ES-I3 (cell line): ENCODE data around the gene PWWP2A.
"Not testable (repeated sequence)": the region's sequence is repeated elsewhere in the genome, so short reads cannot be mapped to it uniquely, and the experiment has no call there.

ENCODE experiments used
- H3K36me3 ChIP-seq: 2 replicates; pipeline ENCODE4 v1.6.1; 2013; ENCODE audit warnings: mild to moderate bottlenecking, low read length, control low read depth, moderate library complexity; ENCODE audit not compliant: insufficient read depth
- H3K4me1 ChIP-seq: 2 replicates; pipeline ENCODE4 v1.6.1; 2013; ENCODE audit warnings: mild to moderate bottlenecking, control low read depth, low read length; ENCODE audit not compliant: insufficient read depth
- H3K9ac ChIP-seq: 2 replicates; pipeline ENCODE4 v1.6.1; 2013; ENCODE audit warnings: low read depth, mild to moderate bottlenecking, low read length, moderate library complexity
- H3K9me3 ChIP-seq: 2 replicates; pipeline ENCODE4 v1.6.1; 2013; ENCODE audit warnings: mild to moderate bottlenecking, low read length, moderate library complexity; ENCODE audit not compliant: control insufficient read depth, insufficient read depth

PWWP2A gene

DNA sequence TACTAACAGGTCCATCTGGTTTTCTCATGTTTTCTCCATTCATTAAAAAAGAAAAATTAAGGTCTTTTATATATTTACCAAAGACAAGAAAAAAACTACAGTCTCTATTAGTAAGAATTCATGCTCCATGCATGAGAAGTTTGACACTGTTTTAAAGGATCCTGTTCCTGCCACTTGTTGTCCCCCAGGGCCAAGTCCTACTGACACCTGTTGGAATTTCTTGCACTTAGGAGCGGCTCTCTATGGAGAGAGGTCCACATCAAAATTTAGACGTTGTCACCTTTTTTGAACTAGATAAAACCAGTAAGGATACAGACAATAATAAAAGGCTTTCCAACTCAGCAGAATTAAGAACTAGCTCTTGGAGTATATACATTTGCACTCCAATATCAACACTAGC, 42.3 kb downstream of the PWWP2A start:
- H3K4me1 ChIP-seq: peaks cover 9% of the 10 kb centered on the region
- no peaks in the 10 kb centered on the region for H3K9me3 ChIP-seq
- peaks cover 7% of the 10 kb centered on the region; the same call in 1 of the 2 replicates for H3K36me3 ChIP-seq
- no peak overlapping the region for H3K9ac ChIP-seq

DNA sequence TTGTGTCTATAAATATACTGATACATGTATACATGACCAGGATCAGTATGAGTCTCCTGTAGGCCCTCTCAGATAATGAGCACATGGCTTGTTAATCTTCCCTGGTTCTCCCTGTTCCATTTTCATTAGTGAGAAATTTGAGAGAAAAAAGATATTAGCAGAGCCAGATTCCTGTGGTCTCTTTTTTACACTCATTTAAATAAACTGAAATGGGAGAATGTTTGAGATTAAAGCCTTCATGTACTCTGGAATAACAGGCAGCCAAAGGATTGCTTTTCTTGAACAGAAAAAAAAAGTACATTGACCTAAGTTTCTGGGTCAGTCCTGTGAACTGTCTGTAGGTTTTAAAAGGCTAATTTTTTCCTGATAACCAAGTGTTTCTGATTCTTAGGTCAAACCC, 44.2 kb downstream of the PWWP2A start:
- Histone ChIP-seq H3K9ac (no peak overlapping the region), H3K4me1 (no peaks in the 10 kb centered on the region), H3K36me3 (peaks cover 7% of the 10 kb centered on the region; the same call in 1 of the 2 replicates)

GRCh38 chr5:160071916-160072315, 47.3 kb downstream of the PWWP2A start:
- Histone ChIP-seq H3K4me1 (no peaks in the 10 kb centered on the region), H3K9ac (no peak overlapping the region), H3K36me3 (peaks cover 5% of the 10 kb centered on the region; the same call in 1 of the 2 replicates), H3K9me3 (no peaks in the 10 kb centered on the region)

More for the DNA sequence above, 44.2 kb downstream of the PWWP2A start:
- H3K9me3 ChIP-seq: no peaks in the 10 kb centered on the region

- peaks cover 5% of the 10 kb centered on the region; the same call in 1 of the 2 replicates for H3K36me3 ChIP-seq
- no peaks in the 10 kb centered on the region for H3K4me1 ChIP-seq
- no peaks in the 10 kb centered on the region for H3K9me3 ChIP-seq
- H3K9ac ChIP-seq: no peak overlapping the region
Measured at GRCh38 chr5:160071516-160071915, 47.7 kb downstream of the PWWP2A start.

- not testable (repeated sequence) for H3K9ac ChIP-seq, H3K4me1 ChIP-seq, H3K9me3 ChIP-seq
- peaks cover 19% of the 10 kb centered on the region for H3K36me3 ChIP-seq
Measured at GRCh38 chr5:160069120-160069519, 50.1 kb downstream of the PWWP2A start.

DNA sequence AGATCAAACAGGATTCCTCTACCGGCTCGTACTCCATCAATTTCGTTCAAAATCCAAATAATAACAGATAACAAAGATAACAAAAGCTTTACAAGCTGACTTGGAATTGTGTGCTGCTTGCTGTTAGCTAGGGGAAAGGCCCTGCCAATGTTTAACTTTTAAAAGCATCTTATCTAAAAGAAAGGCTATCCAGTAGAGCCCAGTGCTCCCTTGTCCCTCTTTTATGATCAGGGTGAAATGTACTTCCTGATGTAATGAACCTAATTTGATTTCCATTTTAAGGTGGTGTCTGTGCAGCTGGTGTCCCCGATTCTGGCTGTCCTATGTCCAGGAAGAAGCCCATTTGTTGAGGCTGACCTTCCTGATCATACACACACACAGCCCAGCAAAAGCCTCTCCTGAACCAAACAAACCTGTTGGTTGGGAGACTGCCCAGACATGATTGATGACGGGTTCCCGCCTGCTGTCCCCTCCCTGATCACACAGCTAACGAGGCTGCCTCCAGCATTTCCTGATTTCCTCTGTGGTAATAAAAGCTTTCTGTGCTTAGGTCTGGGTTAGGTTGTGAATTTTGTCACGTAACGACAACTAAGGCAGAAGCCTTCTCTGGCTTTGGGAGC, 54.1 kb downstream of the PWWP2A start:
- H3K9me3 ChIP-seq: no peaks in the 10 kb centered on the region
- H3K9ac ChIP-seq: no peak overlapping the region
- H3K36me3 ChIP-seq: peaks cover 22% of the 10 kb centered on the region
- 0 out of 2 replicates have a peak, but pooled peaks cover 8% of the 10 kb centered on the region for H3K4me1 ChIP-seq

DNA sequence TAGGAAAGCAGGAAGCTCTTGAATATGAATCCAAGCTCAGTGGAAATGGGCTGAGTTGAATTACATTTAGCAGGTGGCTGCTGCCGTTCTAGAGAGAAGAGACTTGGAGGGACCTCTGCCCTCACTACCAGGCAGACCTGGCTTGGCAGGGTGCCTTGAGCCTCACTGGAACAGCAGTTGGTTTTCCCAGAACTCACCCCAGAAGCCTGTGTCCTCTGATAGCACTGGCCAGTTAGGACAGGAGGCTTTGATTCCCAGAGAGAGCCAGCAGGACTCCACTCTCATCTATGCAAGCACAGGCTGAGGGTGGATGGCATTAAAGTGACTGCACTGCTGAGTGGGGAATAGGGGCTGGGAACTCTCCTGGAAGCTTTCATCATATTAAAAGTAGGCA, 54.8 kb downstream of the PWWP2A start:
- Histone ChIP-seq H3K36me3 (peaks cover 22% of the 10 kb centered on the region), H3K4me1 (0 out of 2 replicates have a peak, but pooled peaks cover 8% of the 10 kb centered on the region), H3K9me3 (no peaks in the 10 kb centered on the region), H3K9ac (no peak overlapping the region)

DNA sequence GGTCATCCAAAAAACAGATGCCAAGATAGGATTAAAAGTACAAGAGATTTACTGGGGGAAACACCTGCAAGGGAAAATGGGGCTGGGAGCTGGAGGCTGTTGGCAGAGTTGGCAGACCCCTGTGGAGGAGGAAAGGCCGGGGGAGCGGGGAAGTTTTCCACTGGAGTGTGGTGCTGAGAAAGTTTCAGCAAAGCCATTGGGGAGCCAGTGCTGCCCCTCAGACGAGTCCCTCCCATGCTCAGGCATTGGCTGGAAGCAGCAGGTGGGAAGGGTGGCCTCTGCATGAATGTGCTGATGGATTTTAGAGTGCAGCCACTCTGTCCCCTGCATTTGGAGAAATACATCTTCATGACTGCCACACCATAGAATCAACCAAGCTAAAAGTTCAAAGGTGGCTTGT, 57.5 kb downstream of the PWWP2A start:
- Histone ChIP-seq H3K36me3 (peaks cover 21% of the 10 kb centered on the region), H3K4me1 (0 out of 2 replicates have a peak, but pooled peaks cover 8% of the 10 kb centered on the region), H3K9me3 (no peaks in the 10 kb centered on the region), H3K9ac (no peak overlapping the region)

DNA sequence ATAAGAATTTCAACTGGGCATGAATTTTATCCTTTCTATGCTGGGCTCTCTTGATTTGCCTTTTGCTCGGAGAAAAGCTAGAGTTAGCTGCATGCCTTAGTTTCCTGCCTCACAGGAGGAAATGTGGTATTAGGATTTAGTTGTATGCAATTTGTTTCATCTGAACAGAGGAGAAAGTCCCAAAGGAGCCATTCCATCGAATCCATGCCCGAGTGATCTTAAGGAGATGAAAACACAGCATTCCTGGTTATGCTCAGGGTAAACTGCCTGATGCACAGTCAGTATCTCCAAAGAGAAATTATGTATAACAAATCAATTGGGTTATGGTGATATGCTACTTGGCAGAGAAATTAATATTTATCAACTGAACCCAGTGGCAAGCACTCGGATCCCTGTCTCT, 59.2 kb downstream of the PWWP2A start:
- Histone ChIP-seq H3K9me3 (no peaks in the 10 kb centered on the region), H3K36me3 (peaks cover 20% of the 10 kb centered on the region), H3K9ac (no peak overlapping the region), H3K4me1 (0 out of 2 replicates have a peak, but pooled peaks cover 8% of the 10 kb centered on the region)

DNA sequence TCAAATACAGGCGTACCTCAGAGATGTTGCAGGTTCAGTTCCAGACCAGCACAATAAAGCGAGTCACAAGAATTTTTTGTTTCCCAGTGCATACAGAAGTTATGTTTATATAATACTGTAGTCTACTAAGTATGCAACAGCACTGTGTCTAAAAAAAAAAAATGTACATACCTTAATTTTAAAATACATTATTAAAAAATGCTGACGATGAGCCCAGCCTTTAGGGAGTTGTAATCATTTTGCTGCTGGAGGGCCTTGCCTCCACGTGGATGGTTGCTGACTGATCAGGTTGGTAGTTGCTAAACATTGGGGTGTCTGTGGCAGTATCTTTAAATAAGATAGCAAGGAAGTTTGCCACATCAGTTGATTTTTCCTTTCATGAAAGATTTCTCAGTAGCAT, 62.0 kb downstream of the PWWP2A start:
- Histone ChIP-seq H3K4me1 (0 out of 2 replicates have a peak, but pooled peaks cover 5% of the 10 kb centered on the region), H3K9ac (no peak overlapping the region), H3K36me3 (peaks cover 22% of the 10 kb centered on the region), H3K9me3 (no peaks in the 10 kb centered on the region)

- H3K36me3 ChIP-seq: peaks cover 24% of the 10 kb centered on the region
- H3K9ac ChIP-seq: no peak overlapping the region
- no peaks in the 10 kb centered on the region for H3K9me3 ChIP-seq
- no peaks in the 10 kb centered on the region for H3K4me1 ChIP-seq
Measured at GRCh38 chr5:160054831-160055230, 64.4 kb downstream of the PWWP2A start.

GRCh38 chr5:160054047-160054446, 65.2 kb downstream of the PWWP2A start:
- Histone ChIP-seq H3K9me3 (no peaks in the 10 kb centered on the region), H3K36me3 (peaks cover 28% of the 10 kb centered on the region), H3K9ac (no peak overlapping the region), H3K4me1 (no peaks in the 10 kb centered on the region)

GRCh38 chr5:160049099-160049498, 70.2 kb downstream of the PWWP2A start:
- H3K9me3 ChIP-seq: no peaks in the 10 kb centered on the region
- H3K36me3 ChIP-seq: peaks cover 21% of the 10 kb centered on the region
- no peak overlapping the region for H3K9ac ChIP-seq
- peaks cover 9% of the 10 kb centered on the region for H3K4me1 ChIP-seq

- H3K36me3 ChIP-seq: peaks cover 21% of the 10 kb centered on the region
- H3K9me3 ChIP-seq: no peaks in the 10 kb centered on the region
- peaks cover 18% of the 10 kb centered on the region for H3K4me1 ChIP-seq
- H3K9ac ChIP-seq: no peak overlapping the region
Measured at GRCh38 chr5:160048131-160048530, 71.1 kb downstream of the PWWP2A start.

GRCh38 chr5:160047423-160047822, 71.8 kb downstream of the PWWP2A start:
- Histone ChIP-seq H3K4me1 (peaks cover 24% of the 10 kb centered on the region), H3K9me3 (no peaks in the 10 kb centered on the region), H3K9ac (no peak overlapping the region), H3K36me3 (peaks cover 19% of the 10 kb centered on the region)
